ENCODE measurements around the gene PROK2.

Gene PROK2

GRCh38 chr3:71785532-71786216, 726 bp upstream of the PROK2 start:
- DNase-seq, result no peak

GRCh38 chr3:71784201-71784913, 591 bp downstream of the PROK2 start:
- no peak for DNase-seq

- no peak for DNase-seq
Observed at GRCh38 chr3:71783152-71783551, 1.8 kb downstream of the PROK2 start.

- DNase-seq, result no peak
Observed at GRCh38 chr3:71780430-71780829, 4.5 kb downstream of the PROK2 start.

DNA sequence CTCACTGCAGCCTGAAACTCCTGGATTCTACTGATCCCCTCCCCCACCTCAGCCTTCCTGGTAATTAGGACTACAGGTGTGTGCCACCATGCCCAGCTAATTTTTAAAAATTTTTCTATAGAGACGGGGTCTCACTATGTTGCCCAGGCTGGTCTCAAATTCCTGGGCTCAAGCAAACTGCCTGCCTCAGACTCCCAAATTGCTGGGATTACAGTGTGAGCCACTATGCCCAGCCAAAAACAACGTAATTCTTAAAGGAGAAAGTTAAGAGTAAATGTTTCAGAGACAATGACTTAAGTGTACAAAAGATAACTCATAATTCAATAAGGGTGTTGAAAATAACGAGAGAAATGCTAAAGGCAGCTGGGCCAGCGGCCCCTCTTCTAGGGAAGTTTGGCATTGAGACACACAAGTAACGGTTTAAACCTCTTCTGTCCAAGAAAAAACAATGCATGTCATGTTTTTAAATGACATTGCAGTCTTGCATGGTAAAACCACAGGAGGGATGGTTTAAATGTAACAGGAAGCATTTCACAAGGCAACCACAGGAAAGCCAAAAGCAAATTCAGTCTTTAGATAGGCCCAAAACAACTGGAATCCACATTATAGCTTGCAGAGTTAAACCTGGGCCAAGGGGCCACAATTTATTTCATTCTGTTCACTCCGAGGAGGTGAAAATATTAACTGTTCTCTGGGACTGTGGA, 5.1 kb downstream of the PROK2 start:
- DNase-seq, result no peak

DNA sequence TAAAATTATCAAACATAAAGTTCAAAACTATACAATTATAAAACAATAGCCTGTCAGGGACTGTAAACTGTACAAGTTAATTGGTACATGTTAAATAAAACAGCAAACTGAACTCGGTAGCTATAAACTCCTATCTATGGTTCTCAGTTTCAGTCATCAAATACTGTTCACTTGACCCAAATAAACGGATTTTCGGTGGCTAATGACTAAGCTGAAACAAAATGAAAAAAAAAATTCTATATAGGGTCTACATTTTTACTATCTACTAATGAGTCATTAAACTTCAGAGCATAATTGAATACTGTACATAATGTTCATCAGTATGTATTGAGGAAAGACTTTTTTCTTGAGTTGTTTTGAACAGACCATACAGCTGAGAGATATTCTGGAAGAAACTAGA, 6.6 kb downstream of the PROK2 start:
- no peak for DNase-seq

GRCh38 chr3:71776538-71776937, 8.4 kb downstream of the PROK2 start:
- DNase-seq, result no peak

DNA sequence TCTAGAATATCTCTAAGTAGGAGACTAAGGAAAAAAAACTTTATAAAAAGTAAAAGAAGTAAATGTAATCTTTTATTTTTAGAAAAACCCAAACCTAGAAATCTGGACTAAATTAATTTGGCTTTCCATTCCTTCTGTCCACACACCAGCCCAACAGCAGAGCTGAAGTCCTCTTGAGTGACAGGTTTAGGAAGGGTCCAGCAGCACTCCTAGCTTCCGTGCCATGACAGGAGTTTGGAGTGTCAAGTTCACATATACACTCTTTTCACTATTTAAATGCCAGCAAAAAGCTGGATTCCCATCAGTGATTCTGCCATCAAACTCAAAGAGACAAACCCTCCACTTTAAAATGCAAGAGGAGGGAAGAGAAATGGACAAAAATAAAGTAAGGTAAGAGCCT, 13.1 kb downstream of the PROK2 start:
- DNase-seq, result no peak

- DNase-seq, result no peak
Observed at GRCh38 chr3:71771126-71771525, 13.8 kb downstream of the PROK2 start.

DNA sequence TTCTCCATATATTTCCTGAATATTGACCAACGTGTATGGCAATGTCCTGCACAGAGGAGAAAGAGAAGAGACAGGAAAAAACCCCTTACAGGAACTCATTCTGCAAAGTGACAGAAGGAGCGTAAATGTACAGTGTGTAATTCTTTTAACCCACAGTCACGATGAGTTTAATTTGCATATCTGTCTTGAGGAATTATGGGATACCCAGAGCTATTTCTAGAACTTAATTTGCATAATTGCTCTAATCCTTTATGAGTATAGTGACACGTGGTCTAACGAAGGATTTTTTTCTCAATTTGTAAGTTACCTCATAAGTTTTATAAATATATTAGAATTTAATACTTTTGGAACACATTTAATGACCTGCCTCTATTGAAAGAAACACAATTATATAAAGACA, 21.5 kb downstream of the PROK2 start:
- no peak for DNase-seq

GRCh38 chr3:71760140-71760539, 24.8 kb downstream of the PROK2 start:
- no peak for DNase-seq

DNA sequence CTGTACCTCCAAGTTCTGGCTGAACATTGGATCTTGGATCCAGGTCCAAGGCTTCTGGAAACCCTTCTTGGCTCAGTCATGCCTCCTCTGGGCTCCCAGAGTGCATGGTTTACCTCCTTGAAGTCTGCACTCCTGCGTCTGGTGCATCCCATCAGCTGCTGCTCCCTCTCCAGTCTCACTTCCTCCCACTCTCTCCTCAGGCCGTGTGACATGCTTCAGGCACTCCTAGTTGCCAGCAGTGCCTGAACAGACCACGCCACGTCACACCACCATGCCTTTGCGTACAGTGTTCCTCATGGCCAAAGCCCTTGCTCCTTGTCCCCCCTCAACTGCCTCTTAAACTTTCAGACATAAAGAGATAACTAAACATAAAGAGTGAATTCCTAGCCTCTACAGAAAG, 25.5 kb downstream of the PROK2 start:
- no peak for DNase-seq

DNA sequence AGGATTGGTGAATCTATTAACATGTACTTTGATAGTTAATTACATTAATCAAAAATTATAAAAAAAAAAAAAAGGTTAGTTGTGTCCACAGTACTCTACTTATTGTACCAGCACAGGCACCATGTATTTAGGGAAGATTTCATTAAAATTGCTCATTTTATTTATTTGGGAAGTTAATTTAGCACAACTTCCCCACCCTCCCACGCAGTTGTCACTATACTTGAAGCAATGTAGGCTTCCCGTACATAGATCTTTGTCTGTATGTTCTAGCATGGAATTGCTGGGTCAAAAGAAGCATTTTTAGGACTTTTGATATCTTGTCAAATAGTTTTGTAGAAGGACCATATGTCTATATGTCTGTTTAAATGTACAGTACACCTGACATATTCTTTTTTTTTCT, 26.9 kb downstream of the PROK2 start:
- DNase-seq, result no peak

DNA sequence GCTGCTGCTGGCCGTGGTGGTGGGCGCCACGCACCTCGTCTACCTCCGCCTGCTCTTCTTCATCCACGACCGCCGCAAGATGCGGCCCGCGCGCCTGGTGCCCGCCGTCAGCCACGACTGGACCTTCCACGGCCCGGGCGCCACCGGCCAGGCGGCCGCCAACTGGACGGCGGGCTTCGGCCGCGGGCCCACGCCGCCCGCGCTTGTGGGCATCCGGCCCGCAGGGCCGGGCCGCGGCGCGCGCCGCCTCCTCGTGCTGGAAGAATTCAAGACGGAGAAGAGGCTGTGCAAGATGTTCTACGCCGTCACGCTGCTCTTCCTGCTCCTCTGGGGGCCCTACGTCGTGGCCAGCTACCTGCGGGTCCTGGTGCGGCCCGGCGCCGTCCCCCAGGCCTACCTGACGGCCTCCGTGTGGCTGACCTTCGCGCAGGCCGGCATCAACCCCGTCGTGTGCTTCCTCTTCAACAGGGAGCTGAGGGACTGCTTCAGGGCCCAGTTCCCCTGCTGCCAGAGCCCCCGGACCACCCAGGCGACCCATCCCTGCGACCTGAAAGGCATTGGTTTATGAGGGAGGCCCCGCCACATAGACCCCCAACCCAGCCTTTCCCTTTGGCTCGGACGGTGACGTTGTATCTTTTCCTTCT, 30.2 kb downstream of the PROK2 start:
- DNase-seq, result no peak

- DNase-seq, result peak; percentile 78
Observed at GRCh38 chr3:71753701-71754609, 31.0 kb downstream of the PROK2 start, which contains the start of gene GPR27. TSS of gene GPR27 (plus strand) at chr3:71753855. CDS start at chr3:71754050, 195 bp downstream.

DNA sequence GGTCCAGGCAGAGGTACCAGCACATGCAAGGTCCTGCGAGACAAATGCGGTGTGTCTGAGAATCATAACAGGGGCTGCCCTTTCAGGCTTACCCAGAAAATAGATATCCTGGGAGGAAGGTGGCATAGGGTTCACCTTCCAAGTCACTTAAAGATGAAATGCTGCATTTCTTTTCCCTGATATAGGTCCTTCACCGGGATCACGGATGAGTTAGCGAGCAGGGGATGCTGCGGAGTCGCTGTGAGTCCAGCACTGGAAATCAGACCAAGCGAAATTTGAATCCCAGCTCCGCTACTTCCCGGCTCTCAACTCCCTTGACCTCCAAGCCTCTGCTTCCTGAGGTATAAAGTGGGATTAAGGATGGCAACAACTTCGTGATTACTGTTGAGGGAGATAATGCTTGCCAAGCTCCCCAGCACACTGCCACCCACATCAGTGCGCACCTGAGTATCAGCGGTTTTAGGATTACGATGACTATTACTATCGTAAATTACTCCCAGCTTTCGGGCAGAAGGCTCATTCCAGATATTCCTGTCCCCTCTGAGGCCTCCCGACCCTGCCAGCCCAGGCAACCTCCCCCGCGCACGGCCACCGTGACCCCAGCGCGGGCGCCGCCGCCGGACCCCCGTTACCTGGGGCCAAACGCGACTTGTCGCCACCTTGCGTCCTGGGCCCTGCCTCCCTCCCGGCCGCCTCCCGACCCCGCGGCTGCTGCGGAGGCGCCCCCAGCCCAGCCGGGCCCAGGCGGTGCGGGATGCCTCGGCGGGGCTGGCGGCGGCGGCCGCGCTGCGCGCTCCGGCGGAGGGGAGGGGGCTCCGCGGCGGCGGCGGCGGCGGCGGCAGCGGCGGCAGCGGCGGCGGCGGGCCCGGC, 31.9 kb downstream of the PROK2 start:
- DNase-seq, result no peak

GRCh38 chr3:71751602-71752001, 33.3 kb downstream of the PROK2 start:
- DNase-seq, result no peak

GRCh38 chr3:71744738-71745137, 40.2 kb downstream of the PROK2 start:
- no peak for DNase-seq

DNA sequence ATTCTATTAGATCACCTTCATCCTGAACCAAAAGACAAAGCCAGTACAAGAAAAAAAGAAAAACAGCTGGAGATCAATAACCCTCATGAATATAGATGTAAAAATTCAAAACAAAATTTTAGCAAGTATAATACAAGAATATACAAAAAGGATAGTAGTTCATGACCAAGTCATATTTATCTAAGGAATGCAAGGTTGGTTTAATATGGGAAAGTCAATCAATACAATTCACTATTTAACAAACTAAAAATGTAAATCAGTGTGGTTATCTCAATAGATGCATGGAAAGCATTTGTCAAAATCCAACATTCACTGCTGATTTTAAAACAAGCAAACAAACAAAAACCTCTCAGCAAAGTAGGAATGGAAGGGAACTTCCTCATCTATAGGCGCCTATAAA, 42.3 kb downstream of the PROK2 start:
- DNase-seq, result no peak

- no peak for DNase-seq
Observed at GRCh38 chr3:71734881-71735280, 50.1 kb downstream of the PROK2 start.

- no peak for DNase-seq
Observed at GRCh38 chr3:71733319-71733718, 51.6 kb downstream of the PROK2 start.
